ENCODE measurements around the gene TMEM270. TPM values are rescaled to one million over a fixed set of nuclear protein-coding genes. Genes with fewer than 3 reads are reported as not detected.
A peak's percentile ranks its signal among the peaks of the same experiment; 100 is the strongest.

Gene TMEM270
- total RNA-seq, 4 donors from 2014 or later, result not detected

- intact Hi-C loops (cut with DNase I; ENCODE audit: low total_unique reads), result no loop called here
- no peak for TF ChIP-seq CTCF (IDR thresholded peaks at IDR 0.05 in 4 of 5, conservative IDR thresholded peaks at IDR 0.05 in 1 of 5)
- no peak for TF ChIP-seq POLR2A (IDR thresholded peaks at IDR 0.05)
- peak; percentile 34 to 87 for ATAC-seq
- DNase-seq, result no peak
- in situ Hi-C loops (cut with MboI; ENCODE audit: low sequenced_read_pairs in 4 of 4), result loop anchor here in 2 of 4 donors (5.0 to 25.0 kb wide), 3 partner anchors 39 to 247 kb away; partner anchors contain the start of gene MLXIPL (in 1 of the 2)
- Histone ChIP-seq H3K4me1 (no peaks in the 10 kb centered on the region), H3K9me3 (no peaks in the 10 kb centered on the region), H3K27ac (peak overlapping the region; percentile 27 to 56 (median 42)), H3K36me3 (no peaks in the 10 kb centered on the region), H3K4me3 (no peak overlapping the region), H3K27me3 (peaks cover 0 to 5% (median 0%) of the 10 kb centered on the region in 3 donors)
Observed at GRCh38 chr7:73851410-73852338, 9.3 kb upstream of the TMEM270 start.

- ATAC-seq, result no peak
- in situ Hi-C loops (cut with MboI; ENCODE audit: low sequenced_read_pairs in 4 of 4), result loop anchor here in 2 of 4 donors (5.0 to 25.0 kb wide), 3 partner anchors 40 to 248 kb away; partner anchors contain the start of gene MLXIPL (in 1 of the 2)
- intact Hi-C loops (cut with DNase I; ENCODE audit: low total_unique reads), result no loop called here
- no peaks in the 10 kb centered on the region for H3K4me1 ChIP-seq
- no peak for DNase-seq
- no peak overlapping the region for H3K4me3 ChIP-seq
- TF ChIP-seq POLR2A (IDR thresholded peaks at IDR 0.05) (no peak), CTCF (IDR thresholded peaks at IDR 0.05 in 4 of 5, conservative IDR thresholded peaks at IDR 0.05 in 1 of 5) (no peak)
- H3K27me3 ChIP-seq, result peaks cover 0 to 5% (median 0%) of the 10 kb centered on the region in 3 donors
- H3K36me3 ChIP-seq, result no peaks in the 10 kb centered on the region
- no peaks in the 10 kb centered on the region for H3K9me3 ChIP-seq
- peak overlapping the region in 1 of 4 donors; percentile 27 for H3K27ac ChIP-seq
Observed at GRCh38 chr7:73852500-73852899, 8.5 kb upstream of the TMEM270 start.

GRCh38 chr7:73856941-73857340 lies 4.0 kb upstream of the TMEM270 start:
- Histone ChIP-seq H3K4me1 (no peaks in the 10 kb centered on the region), H3K27ac (no peak overlapping the region), H3K9me3 (no peaks in the 10 kb centered on the region), H3K36me3 (no peaks in the 10 kb centered on the region), H3K27me3 (peaks cover 0 to 5% (median 0%) of the 10 kb centered on the region in 3 donors), H3K4me3 (no peak overlapping the region)
- in situ Hi-C loops (cut with MboI; ENCODE audit: low sequenced_read_pairs in 4 of 4) (loop anchor here in 3 of 4 donors (5.0 to 25.0 kb wide), 4 partner anchors 40 to 252 kb away; partner anchors contain the start of gene MLXIPL (in 1 of the 3)), intact Hi-C loops (cut with DNase I; ENCODE audit: low total_unique reads) (no loop called here)
- ATAC-seq, result no peak
- TF ChIP-seq CTCF (IDR thresholded peaks at IDR 0.05 in 4 of 5, conservative IDR thresholded peaks at IDR 0.05 in 1 of 5), result no peak
- no peak for TF ChIP-seq POLR2A (IDR thresholded peaks at IDR 0.05)
- no peak for DNase-seq

GRCh38 chr7:73858807-73859206 lies 2.2 kb upstream of the TMEM270 start:
- DNase-seq (no peak), ATAC-seq (no peak)
- Histone ChIP-seq H3K27me3 (peaks cover 0 to 5% (median 0%) of the 10 kb centered on the region in 3 donors), H3K4me1 (no peaks in the 10 kb centered on the region), H3K27ac (no peak overlapping the region), H3K36me3 (no peaks in the 10 kb centered on the region), H3K9me3 (no peaks in the 10 kb centered on the region), H3K4me3 (no peak overlapping the region)
- in situ Hi-C loops (cut with MboI; ENCODE audit: low sequenced_read_pairs in 4 of 4), result loop anchor here in 3 of 4 donors (5.0 to 25.0 kb wide), 4 partner anchors 42 to 254 kb away; partner anchors contain the start of gene MLXIPL (in 1 of the 3)
- intact Hi-C loops (cut with DNase I; ENCODE audit: low total_unique reads), result no loop called here
- TF ChIP-seq POLR2A (IDR thresholded peaks at IDR 0.05) (no peak), CTCF (IDR thresholded peaks at IDR 0.05 in 4 of 5, conservative IDR thresholded peaks at IDR 0.05 in 1 of 5) (no peak)

All from gastrocnemius medialis (tissue), 4 donors.